Transverse colon (tissue), 4 donors: ENCODE results near the gene CHCHD6. TPM values are rescaled to one million over a fixed set of nuclear protein-coding genes. Genes with fewer than 3 reads are reported as not detected.

ENCODE experiments used
- DNase-seq: peaks from one replicate; pipeline ENCODE4 v3.0.0-alpha.2; 2019
- H3K27ac ChIP-seq, 4 donors: fragments of 200-600 bp; sonication (generic); 2 replicates each; pipeline ENCODE4 v1.5.1; 2016 to 2018; ENCODE audit warnings: inconsistent platforms in 4 of 4
- H3K27me3 ChIP-seq: fragments of 200-600 bp; sonication (generic); 2 replicates; pipeline ENCODE4 v1.5.1; 2017; ENCODE audit warnings: inconsistent platforms
- H3K36me3 ChIP-seq, 4 donors: fragments of 200-600 bp; sonication (generic); 2 replicates each; pipeline ENCODE4 v1.5.1; 2017 to 2019; ENCODE audit warnings: inconsistent platforms in 4 of 4
- H3K4me1 ChIP-seq, 4 donors: fragments of 200-600 bp; sonication (generic); 2 replicates each; pipeline ENCODE4 v1.5.1; 2017 to 2020; ENCODE audit warnings: inconsistent platforms in 4 of 4
- H3K4me3 ChIP-seq, 4 donors: fragments of 200-600 bp; sonication (generic); 1 replicate in 1 of 4; 2 replicates in 3 of 4; pipeline versions ENCODE4 v1.5.1 to v1.6.1; 2017 to 2019; ENCODE audit warnings: inconsistent platforms in 4 of 4
- H3K9me3 ChIP-seq, 2 donors: fragments of 200-600 bp; sonication (generic); 2 replicates each; pipeline ENCODE4 v1.5.1; 2017 to 2019; ENCODE audit warnings: inconsistent platforms in 2 of 2
- EP300 ChIP-seq: sonication (generic); formaldehyde crosslinking; IDR thresholded peaks from one replicate; pipeline ENCODE4 v1.6.1; 2017; ENCODE audit warnings: antibody characterized with exemption, low read depth
- POLR2A ChIP-seq: fragments of 450-650 bp; IDR thresholded peaks from one replicate; pipeline ENCODE4 v1.6.1; 2016; ENCODE audit warnings: antibody characterized with exemption, mild to moderate bottlenecking, moderate library complexity
- POLR2AphosphoS5 ChIP-seq, 3 donors: sonication (generic); formaldehyde crosslinking; IDR thresholded peaks; one replicate each; pipeline ENCODE4 v1.6.1; 2016; ENCODE audit warnings: antibody characterized with exemption in 3 of 3
- WGBS, 2 donors: methylation state at CpG; one replicate each; pipeline ENCODE4 v1.1.5; 2018; ENCODE audit warnings: low coverage in 1 of 2; 5-methylcytosine and 5-hydroxymethylcytosine counted together
- in situ Hi-C, 4 donors: fragments of 200-750 bp; cut with MboI; loops; one replicate each; pipeline versions ENCODE4 v1.15.0 to v1.15.1; 2017; ENCODE audit warnings: low sequenced_read_pairs in 3 of 4, low pct_ligation_motif_present in 1 of 4, low pct_unique_long_range_greater_than_20kb in 1 of 4
- intact Hi-C: fragments of 100-400 bp; cut with DNase I; formaldehyde crosslinking; loops from one replicate; pipeline ENCODE4 v1.15.1; 2023; ENCODE audit warnings: low total_unique reads
- total RNA-seq, 4 donors: library from RNA; depleted of rRNA; stranded (reverse); fragments of >200 nt; gene quantifications; one replicate each; pipeline ENCODE4 v1.1.0, GENCODE V29; 2016
- TF ChIP-seq, protein P1 (sequence below), 5 experiments: fragments of 200-600 bp in 3 of 5; fragments of 450-650 bp in 2 of 5; sonication (generic) in 3 of 5; IDR thresholded peaks; 1 replicate in 2 of 5; 2 replicates in 3 of 5; pipeline ENCODE4 v1.5.1; 2016 to 2017; ENCODE audit warnings: antibody characterized with exemption in 5 of 5, inconsistent platforms in 3 of 5, mild to moderate bottlenecking in 2 of 5, moderate library complexity in 1 of 5

Gene CHCHD6
- total RNA-seq, 4 donors from 2014 or later: 4.6 to 12.1 (median 5.3) TPM

DNA sequence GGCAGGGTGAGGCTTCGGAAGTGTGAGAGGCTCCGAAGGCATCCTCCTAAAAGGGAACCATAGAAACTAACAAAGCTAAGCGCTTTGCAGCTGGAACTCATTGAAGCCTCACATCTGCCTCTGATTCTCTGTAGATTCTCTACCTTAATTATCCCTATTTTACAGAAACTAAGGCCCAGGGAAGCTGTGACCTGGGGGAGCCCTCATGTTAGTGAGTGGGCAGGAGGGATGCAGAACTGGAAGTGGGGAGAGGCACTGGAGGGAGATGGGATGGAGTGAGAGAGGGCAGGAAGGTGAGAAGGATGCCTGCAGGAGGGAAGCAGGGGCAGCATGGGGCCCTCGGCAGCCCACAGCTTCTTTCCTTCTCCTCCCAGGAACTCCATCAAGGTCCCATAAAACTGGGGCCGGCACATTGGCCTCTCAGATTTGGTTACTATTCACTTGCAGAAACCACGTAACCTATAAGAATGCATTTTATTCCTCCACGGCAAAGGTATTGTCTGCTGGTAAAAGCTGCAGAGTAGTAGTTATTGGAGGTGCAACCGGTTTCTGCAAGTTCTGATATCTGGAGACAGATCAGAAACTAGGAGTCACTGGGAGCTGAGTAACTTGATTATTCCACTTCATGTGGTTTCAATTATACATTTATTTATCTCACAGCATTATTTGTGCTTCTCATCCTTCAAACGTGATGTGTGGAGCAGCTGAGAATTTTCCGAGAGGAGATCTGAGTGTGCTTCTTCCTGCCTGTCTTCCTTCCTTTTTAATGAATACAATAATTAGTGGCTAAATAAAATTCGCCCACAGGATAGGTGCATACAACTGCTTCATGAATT lies 24.0 kb upstream of the CHCHD6 start:
- TF ChIP-seq POLR2A: no peak
- no peak for TF ChIP-seq POLR2AphosphoS5 (IDR thresholded peaks at IDR 0.05)
- TF ChIP-seq, protein P1, sequence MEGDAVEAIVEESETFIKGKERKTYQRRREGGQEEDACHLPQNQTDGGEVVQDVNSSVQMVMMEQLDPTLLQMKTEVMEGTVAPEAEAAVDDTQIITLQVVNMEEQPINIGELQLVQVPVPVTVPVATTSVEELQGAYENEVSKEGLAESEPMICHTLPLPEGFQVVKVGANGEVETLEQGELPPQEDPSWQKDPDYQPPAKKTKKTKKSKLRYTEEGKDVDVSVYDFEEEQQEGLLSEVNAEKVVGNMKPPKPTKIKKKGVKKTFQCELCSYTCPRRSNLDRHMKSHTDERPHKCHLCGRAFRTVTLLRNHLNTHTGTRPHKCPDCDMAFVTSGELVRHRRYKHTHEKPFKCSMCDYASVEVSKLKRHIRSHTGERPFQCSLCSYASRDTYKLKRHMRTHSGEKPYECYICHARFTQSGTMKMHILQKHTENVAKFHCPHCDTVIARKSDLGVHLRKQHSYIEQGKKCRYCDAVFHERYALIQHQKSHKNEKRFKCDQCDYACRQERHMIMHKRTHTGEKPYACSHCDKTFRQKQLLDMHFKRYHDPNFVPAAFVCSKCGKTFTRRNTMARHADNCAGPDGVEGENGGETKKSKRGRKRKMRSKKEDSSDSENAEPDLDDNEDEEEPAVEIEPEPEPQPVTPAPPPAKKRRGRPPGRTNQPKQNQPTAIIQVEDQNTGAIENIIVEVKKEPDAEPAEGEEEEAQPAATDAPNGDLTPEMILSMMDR (IDR thresholded peaks at IDR 0.05): no peak
- no peak for TF ChIP-seq EP300
- no peak for DNase-seq
- H3K9me3 ChIP-seq: no peaks in the 10 kb centered on the region
- H3K4me1 ChIP-seq: peaks cover 0 to 7% (median 5%) of the 10 kb centered on the region in 4 donors
- 78 to 87% methylated on average over 7 to 11 of the region's 11 CpGs for WGBS, 2 donors
- no peak overlapping the region for H3K27ac ChIP-seq
- no peaks in the 10 kb centered on the region for H3K36me3 ChIP-seq
- intact Hi-C loops (loop anchor here (2.0 to 5.0 kb wide), 2 partner anchors 777 to 867 kb away; no protein-coding TSS in a partner anchor), in situ Hi-C loops (loop anchor here in 2 of 4 donors (10.0 to 25.0 kb wide), 3 partner anchors 782 to 865 kb away; no protein-coding TSS in a partner anchor)
- H3K27me3 ChIP-seq: peaks cover 24% of the 10 kb centered on the region
- no peak overlapping the region for H3K4me3 ChIP-seq

DNA sequence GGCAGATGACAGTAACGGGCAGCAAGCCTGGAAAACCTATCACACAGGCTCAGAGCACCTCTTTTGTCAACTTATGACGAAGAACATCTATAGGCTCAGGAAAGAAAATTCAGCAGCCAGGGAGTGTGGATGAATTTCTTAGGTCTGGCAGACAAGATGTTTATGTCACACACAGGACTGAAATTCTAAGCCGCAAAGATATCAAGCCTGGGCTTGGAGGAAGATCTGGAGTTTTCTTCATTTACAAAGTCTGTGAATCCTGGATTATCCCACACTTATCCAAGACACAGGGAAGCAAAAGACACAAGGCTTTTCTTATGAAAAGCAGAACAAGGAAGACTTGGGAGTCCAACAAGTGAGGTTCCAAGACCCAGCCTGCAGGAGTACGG lies 23.4 kb upstream of the CHCHD6 start:
- WGBS, 2 donors: 88 to 93% methylated on average over 3 to 4 of the region's 4 CpGs
- Histone ChIP-seq H3K27me3 (peaks cover 24% of the 10 kb centered on the region), H3K27ac (no peak overlapping the region), H3K4me3 (no peak overlapping the region), H3K36me3 (no peaks in the 10 kb centered on the region), H3K9me3 (no peaks in the 10 kb centered on the region), H3K4me1 (peaks cover 0 to 7% (median 5%) of the 10 kb centered on the region in 4 donors)
- TF ChIP-seq POLR2AphosphoS5 (IDR thresholded peaks at IDR 0.05): no peak
- TF ChIP-seq, protein P1 (IDR thresholded peaks at IDR 0.05): no peak
- no peak for TF ChIP-seq POLR2A
- TF ChIP-seq EP300: no peak
- intact Hi-C loops (loop anchor here (5.0 kb wide), 1 partner anchor 777 kb away; no protein-coding TSS in a partner anchor), in situ Hi-C loops (loop anchor here in 2 of 4 donors (10.0 to 25.0 kb wide), 3 partner anchors 782 to 864 kb away; no protein-coding TSS in a partner anchor)
- no peak for DNase-seq

DNA sequence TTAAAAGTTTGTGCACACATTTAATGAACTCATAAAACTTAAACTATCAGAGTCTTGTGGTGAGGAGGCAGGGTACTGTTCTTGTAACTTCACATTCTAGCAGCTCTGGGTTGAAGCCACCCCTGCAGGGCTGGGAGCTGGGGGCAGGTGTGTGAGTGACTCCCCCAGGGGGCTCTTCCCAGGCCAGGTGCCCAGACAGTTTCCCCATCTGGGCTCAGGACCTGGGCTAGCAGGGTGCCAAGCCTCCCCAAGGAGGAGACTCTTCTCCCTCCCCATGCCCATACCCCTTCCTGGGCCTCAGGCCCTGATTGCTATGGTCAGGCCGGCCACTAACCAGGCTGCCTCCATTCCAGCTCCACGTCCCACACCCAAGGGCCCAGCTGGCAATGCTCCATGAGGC lies 22.0 kb upstream of the CHCHD6 start:
- intact Hi-C loops: loop anchor here (5.0 kb wide), 1 partner anchor 775 kb away; no protein-coding TSS in a partner anchor

More for the DNA sequence above, 22.0 kb upstream of the CHCHD6 start:
- WGBS, 2 donors: 100% methylated on average over 2 of the region's 2 CpGs; no CpG with 5 or more reads in 1 of the 2 donors
- Histone ChIP-seq H3K9me3 (no peaks in the 10 kb centered on the region), H3K4me1 (peaks cover 0 to 7% (median 5%) of the 10 kb centered on the region in 4 donors), H3K4me3 (no peak overlapping the region), H3K27me3 (peaks cover 18% of the 10 kb centered on the region), H3K27ac (no peak overlapping the region), H3K36me3 (no peaks in the 10 kb centered on the region)
- TF ChIP-seq, protein P1 (IDR thresholded peaks at IDR 0.05): no peak
- no peak for TF ChIP-seq POLR2A
- no peak for TF ChIP-seq POLR2AphosphoS5 (IDR thresholded peaks at IDR 0.05)
- no peak for TF ChIP-seq EP300
- no peak for DNase-seq
- in situ Hi-C loops: loop anchor here in 2 of 4 donors (10.0 to 25.0 kb wide), 3 partner anchors 780 to 863 kb away; no protein-coding TSS in a partner anchor
